SK-N-SH (cell line): ENCODE data around the gene CCDC112. TPM values are rescaled to one million over a fixed set of nuclear protein-coding genes. Genes with fewer than 3 reads are reported as not detected.

Source experiments
- CTCF ChIA-PET: fragments of 300-600, 350-600 bp; formaldehyde crosslinking; extraction: SDS; loops from one replicate; lab custom pipeline; 2021; lab: Yijun Ruan, JAX
- POLR2A ChIA-PET: fragments of 350-600 bp; sonication (Branson Sonifier 250); formaldehyde crosslinking; extraction: SDS; loops from one replicate; lab custom pipeline; 2020; ENCODE audit warnings: antibody characterized with exemption, inconsistent platforms; lab: Yijun Ruan, JAX
- DNase-seq: peaks from one replicate; pipeline ENCODE4 v3.0.0; 2012
- H2AFZ ChIP-seq: fragments of 200-600 bp; sonication (generic); 2 replicates; pipeline ENCODE4 v1.8.1; 2016; ENCODE audit warnings: antibody characterized with exemption, mild to moderate bottlenecking, low read depth
- H3F3A ChIP-seq: fragments of 200-600 bp; sonication (generic); replicated peaks from 2 replicates; pipeline ENCODE3; 2016; ENCODE audit warnings: antibody characterized with exemption, mild to moderate bottlenecking; ENCODE audit not compliant: insufficient read depth
- H3K27ac ChIP-seq, 2 experiments: fragments of 200-500 bp in 1 of 2; fragments of 200-600 bp in 1 of 2; sonication (Bioruptor generic) in 1 of 2; sonication (generic), shearing (Covaris generic) in 1 of 2; 2 replicates each; pipeline versions ENCODE4 v1.5.1 to v1.6.1; 2014 to 2016; ENCODE audit warnings: low read depth in 2 of 2, inconsistent platforms in 1 of 2, low read length in 1 of 2, mild to moderate bottlenecking in 1 of 2, mixed read lengths in 1 of 2
- H3K27me3 ChIP-seq: fragments of 200-600 bp; sonication (generic), shearing (Covaris generic); 2 replicates; pipeline ENCODE4 v1.6.1; 2016; ENCODE audit warnings: mixed run types; ENCODE audit not compliant: insufficient read depth
- H3K36me3 ChIP-seq, 2 experiments: fragments of 200-500 bp in 1 of 2; fragments of 200-600 bp in 1 of 2; sonication (Bioruptor generic) in 1 of 2; sonication (generic) in 1 of 2; replicated peaks in 1 of 2; 2 replicates each; pipeline versions ENCODE3 to v1.5.1; 2014 to 2016; ENCODE audit warnings: low read length in 1 of 2, mild to moderate bottlenecking in 1 of 2; ENCODE audit not compliant: insufficient read depth in 2 of 2, control insufficient read depth in 1 of 2
- H3K4me1 ChIP-seq, 2 experiments: fragments of 200-500 bp in 1 of 2; fragments of 200-600 bp in 1 of 2; sonication (Bioruptor generic) in 1 of 2; sonication (generic), shearing (Covaris generic) in 1 of 2; 2 replicates each; pipeline versions ENCODE4 v1.5.1 to v1.6.1; 2014 to 2016; ENCODE audit warnings: low read depth in 1 of 2, low read length in 1 of 2, mixed run types in 1 of 2; ENCODE audit not compliant: insufficient read depth in 2 of 2, control insufficient read depth in 1 of 2
- H3K4me2 ChIP-seq: fragments of 200-600 bp; sonication (generic), shearing (Covaris generic); 2 replicates; pipeline ENCODE4 v1.6.1; 2017; ENCODE audit warnings: mixed run types
- H3K4me3 ChIP-seq, 2 experiments: fragments of 200-500 bp in 1 of 2; fragments of 200-600 bp in 1 of 2; sonication (Bioruptor generic) in 1 of 2; sonication (generic), shearing (Covaris generic) in 1 of 2; 2 replicates each; pipeline versions ENCODE4 v1.5.1 to v1.8.1; 2014 to 2016; ENCODE audit warnings: low read depth in 2 of 2, inconsistent platforms in 1 of 2, low read length in 1 of 2, mild to moderate bottlenecking in 1 of 2, mixed read lengths in 1 of 2, moderate library complexity in 1 of 2
- H3K79me2 ChIP-seq: fragments of 200-600 bp; sonication (generic); 2 replicates; pipeline ENCODE4 v1.8.1; 2017; ENCODE audit warnings: mild to moderate bottlenecking; ENCODE audit not compliant: insufficient read depth
- H3K9ac ChIP-seq: fragments of 200-600 bp; sonication (generic); 2 replicates; pipeline ENCODE4 v1.6.1; 2017; ENCODE audit warnings: mixed run types
- H3K9me2 ChIP-seq: fragments of 200-600 bp; sonication (generic); 2 replicates; pipeline ENCODE4 v1.6.1; 2017; ENCODE audit warnings: mixed run types
- H3K9me3 ChIP-seq: fragments of 200-600 bp; sonication (generic); 2 replicates; pipeline ENCODE4 v1.6.1; 2017; ENCODE audit warnings: mixed run types, mild to moderate bottlenecking, moderate library complexity
- H4K20me1 ChIP-seq: fragments of 200-600 bp; sonication (generic); 2 replicates; pipeline ENCODE4 v1.6.1; 2017; ENCODE audit warnings: mild to moderate bottlenecking, mixed run types; ENCODE audit not compliant: insufficient read depth
- CHD2 ChIP-seq: fragments of 150-350 bp; IDR thresholded peaks from 2 replicates; pipeline ENCODE4 v1.6.1; 2018; ENCODE audit warnings: low read length; ENCODE audit not compliant: partially characterized antibody
- ELF1 ChIP-seq: IDR thresholded peaks from 2 replicates; pipeline ENCODE4 v1.4.0; 2012
- EP300 ChIP-seq, 2 experiments: IDR thresholded peaks; 2 replicates each; pipeline versions ENCODE4 v1.4.0 to v1.6.1; 2012; ENCODE audit warnings: borderline replicate concordance in 1 of 2, low read depth in 1 of 2, low read length in 1 of 2
- GATA2 ChIP-seq: sonication (generic); formaldehyde crosslinking; IDR thresholded peaks from 2 replicates; pipeline ENCODE4 v1.5.0; 2020; ENCODE audit warnings: mild to moderate bottlenecking, missing genetic modification reagents
- MXI1 ChIP-seq: IDR thresholded peaks from 2 replicates; pipeline ENCODE4 v1.6.1; 2012; ENCODE audit warnings: mild to moderate bottlenecking, low read depth, low read length, improper control_type of control experiment
- NFIC ChIP-seq: IDR thresholded peaks from 2 replicates; pipeline ENCODE4 v1.4.0; 2012; ENCODE audit warnings: borderline replicate concordance
- RCOR1 ChIP-seq: fragments of 150-350 bp; IDR thresholded peaks from 2 replicates; pipeline ENCODE4 v1.6.1; 2017; ENCODE audit warnings: antibody characterized with exemption, low read length
- RFX5 ChIP-seq: IDR thresholded peaks from 2 replicates; pipeline ENCODE4 v1.6.1; 2012; ENCODE audit warnings: mild to moderate bottlenecking, improper control_type of control experiment, low read length
- TAF1 ChIP-seq: IDR thresholded peaks from 2 replicates; pipeline ENCODE4 v1.6.1; 2012; ENCODE audit warnings: low read depth, mild to moderate bottlenecking, low read length, moderate library complexity, borderline replicate concordance
- TEAD4 ChIP-seq: IDR thresholded peaks from 2 replicates; pipeline ENCODE4 v1.4.0; 2012; ENCODE audit warnings: mild to moderate bottlenecking, borderline replicate concordance; ENCODE audit not compliant: insufficient read depth
- YY1 ChIP-seq: IDR thresholded peaks from 2 replicates; pipeline ENCODE4 v1.4.0; 2012; ENCODE audit warnings: low read depth, mild to moderate bottlenecking
- WGBS: methylation state at CpG from one replicate; pipeline ENCODE4 v1.1.6; 2017; ENCODE audit warnings: low lambda C conversion rate; 5-methylcytosine and 5-hydroxymethylcytosine counted together
- polyA plus RNA-seq, 3 experiments: library from polyadenylated mRNA; depleted of rRNA; stranded (reverse); fragments of >200 nt; gene quantifications; 2 replicates each; pipeline ENCODE4 v1.2.3, GENCODE V29; 2012
- TF ChIP-seq, protein P1 (sequence below): IDR thresholded peaks from 2 replicates; pipeline ENCODE4; 2012
- TF ChIP-seq, protein P2 (sequence below): fragments of 150-350 bp; IDR thresholded peaks from 2 replicates; pipeline ENCODE4 v1.6.1; 2017; ENCODE audit warnings: antibody characterized with exemption, low read length, low read depth, borderline replicate concordance
- TF ChIP-seq, protein P3 (sequence below): fragments of 150-350 bp; IDR thresholded peaks from 2 replicates; pipeline ENCODE4 v1.6.1; 2016; ENCODE audit warnings: mild to moderate bottlenecking, low read depth, low read length

Gene CCDC112
- polyA plus RNA-seq, 1 of the 3 experiments (the other 2 are of a cell fraction), result 2.3 TPM

DNA sequence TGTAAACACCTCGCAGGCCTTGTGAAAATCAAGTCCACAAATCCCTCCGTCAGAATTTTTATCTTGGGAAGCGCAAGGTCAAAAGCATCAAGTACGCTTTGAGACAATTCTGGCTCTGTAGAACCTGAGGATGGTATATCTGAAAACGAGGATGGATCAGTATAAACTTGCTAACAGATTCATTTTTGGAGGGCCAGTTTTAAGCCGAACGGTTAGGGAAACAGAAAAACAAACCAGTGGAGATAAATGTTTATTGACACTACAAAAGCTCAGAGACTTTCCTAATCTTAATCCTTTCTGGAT is 33.4 kb downstream of the CCDC112 start:
- WGBS, result 48% methylated on average over 7 of the region's 7 CpGs
- Histone ChIP-seq H3K4me2 (peak overlapping the region; percentile 95), H3F3A (peaks cover 20% of the 10 kb centered on the region), H3K4me1 (peaks cover 5 to 17% of the 10 kb centered on the region in 2 experiments; a peak in 3 of 4 replicates), H3K27me3 (no peaks in the 10 kb centered on the region), H3K36me3 (peaks cover 14 to 15% of the 10 kb centered on the region in 2 experiments), H3K9ac (peak overlapping the region; percentile 92), H2AFZ (peak overlapping the region; percentile 97), H3K79me2 (peaks cover 45% of the 10 kb centered on the region), H4K20me1 (peaks cover 16% of the 10 kb centered on the region), H3K9me3 (no peaks in the 10 kb centered on the region), H3K27ac (peak overlapping the region; percentile 83 to 85), H3K4me3 (peak overlapping the region; percentile 89 to 92), H3K9me2 (no peaks in the 10 kb centered on the region)
- ChIA-PET POLR2A (no interaction called here), CTCF (interaction anchor here (0.7 to 1.4 kb wide), 3 partner anchors 11 to 607 kb away, joined by 3 to 5 read pairs (median 4); no protein-coding TSS in a partner anchor)
- TF ChIP-seq CHD2, result no peak
- TF ChIP-seq MXI1, result no peak
- no peak for TF ChIP-seq NFIC
- no peak for TF ChIP-seq TEAD4
- no peak for TF ChIP-seq RCOR1
- TF ChIP-seq RFX5, result no peak
- no peak for TF ChIP-seq YY1
- TF ChIP-seq, protein P1, sequence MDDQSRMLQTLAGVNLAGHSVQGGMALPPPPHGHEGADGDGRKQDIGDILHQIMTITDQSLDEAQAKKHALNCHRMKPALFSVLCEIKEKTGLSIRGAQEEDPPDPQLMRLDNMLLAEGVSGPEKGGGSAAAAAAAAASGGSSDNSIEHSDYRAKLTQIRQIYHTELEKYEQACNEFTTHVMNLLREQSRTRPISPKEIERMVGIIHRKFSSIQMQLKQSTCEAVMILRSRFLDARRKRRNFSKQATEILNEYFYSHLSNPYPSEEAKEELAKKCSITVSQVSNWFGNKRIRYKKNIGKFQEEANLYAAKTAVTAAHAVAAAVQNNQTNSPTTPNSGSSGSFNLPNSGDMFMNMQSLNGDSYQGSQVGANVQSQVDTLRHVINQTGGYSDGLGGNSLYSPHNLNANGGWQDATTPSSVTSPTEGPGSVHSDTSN, result no peak
- no peak for TF ChIP-seq ELF1
- TF ChIP-seq, protein P2, sequence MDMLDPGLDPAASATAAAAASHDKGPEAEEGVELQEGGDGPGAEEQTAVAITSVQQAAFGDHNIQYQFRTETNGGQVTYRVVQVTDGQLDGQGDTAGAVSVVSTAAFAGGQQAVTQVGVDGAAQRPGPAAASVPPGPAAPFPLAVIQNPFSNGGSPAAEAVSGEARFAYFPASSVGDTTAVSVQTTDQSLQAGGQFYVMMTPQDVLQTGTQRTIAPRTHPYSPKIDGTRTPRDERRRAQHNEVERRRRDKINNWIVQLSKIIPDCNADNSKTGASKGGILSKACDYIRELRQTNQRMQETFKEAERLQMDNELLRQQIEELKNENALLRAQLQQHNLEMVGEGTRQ, result no peak
- TF ChIP-seq, protein P3, sequence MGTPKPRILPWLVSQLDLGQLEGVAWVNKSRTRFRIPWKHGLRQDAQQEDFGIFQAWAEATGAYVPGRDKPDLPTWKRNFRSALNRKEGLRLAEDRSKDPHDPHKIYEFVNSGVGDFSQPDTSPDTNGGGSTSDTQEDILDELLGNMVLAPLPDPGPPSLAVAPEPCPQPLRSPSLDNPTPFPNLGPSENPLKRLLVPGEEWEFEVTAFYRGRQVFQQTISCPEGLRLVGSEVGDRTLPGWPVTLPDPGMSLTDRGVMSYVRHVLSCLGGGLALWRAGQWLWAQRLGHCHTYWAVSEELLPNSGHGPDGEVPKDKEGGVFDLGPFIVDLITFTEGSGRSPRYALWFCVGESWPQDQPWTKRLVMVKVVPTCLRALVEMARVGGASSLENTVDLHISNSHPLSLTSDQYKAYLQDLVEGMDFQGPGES, result no peak
- no peak for TF ChIP-seq TAF1
- TF ChIP-seq EP300 (IDR thresholded peaks at IDR 0.05; ENCODE audit: borderline replicate concordance in 1 of 2, low read depth in 1 of 2, low read length in 1 of 2), result no peak
- no peak for TF ChIP-seq GATA2
- DNase-seq, result no peak
